ENCODE results near the gene HOATZ. TPM values are rescaled to one million over a fixed set of nuclear protein-coding genes. Genes with fewer than 3 reads are reported as not detected.

The HOATZ gene
- total and polyA plus RNA-seq, 8 donors, result 0.18 TPM; not detected in 7

DNA sequence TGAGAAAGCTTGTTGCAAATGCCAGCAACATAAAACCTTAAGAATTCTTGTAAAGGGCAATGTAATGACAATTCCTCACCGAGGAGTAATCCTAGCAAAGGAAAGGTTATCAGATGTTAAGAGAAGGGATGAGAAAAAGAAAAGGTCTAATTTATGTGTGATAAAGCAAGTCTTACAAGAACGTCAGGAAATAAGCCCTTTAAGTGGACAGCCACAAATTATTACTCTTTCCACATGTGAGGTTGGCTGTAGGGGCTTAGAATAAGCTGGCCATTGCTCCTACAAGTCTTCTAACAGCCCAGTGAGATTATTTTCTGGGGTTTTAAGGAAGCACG lies 35.3 kb downstream of the HOATZ start:
- Histone ChIP-seq H3K27ac (no peak overlapping the region), H3K36me3 (peaks cover 0 to 49% (median 9%) of the 10 kb centered on the region in 4 donors), H3K9me3 (no peaks in the 10 kb centered on the region), H3K27me3 (no peaks in the 10 kb centered on the region), H3K4me1 (no peaks in the 10 kb centered on the region), H3K4me3 (no peak overlapping the region)
- DNase-seq, result no peak
- TF ChIP-seq POLR2A (IDR thresholded peaks at IDR 0.05), result no peak
- no peak for TF ChIP-seq EP300 (IDR thresholded peaks at IDR 0.05)
- no peak for TF ChIP-seq POLR2AphosphoS5 (IDR thresholded peaks at IDR 0.05)
- TF ChIP-seq CTCF (IDR thresholded peaks at IDR 0.05), result no peak
- intact Hi-C loops (cut with DNase I; ENCODE audit: low total_unique reads), result no loop called here
- 53 to 69% (median 62%) methylated on average over 3 of the region's 3 CpGs for WGBS, 5 donors

GRCh38 chr11:111550258-111550657 lies 35.7 kb downstream of the HOATZ start:
- H3K9me3 ChIP-seq, result no peaks in the 10 kb centered on the region
- H3K27ac ChIP-seq, result no peak overlapping the region
- H3K4me3 ChIP-seq, result no peak overlapping the region
- TF ChIP-seq POLR2A (IDR thresholded peaks at IDR 0.05) (no peak), POLR2AphosphoS5 (IDR thresholded peaks at IDR 0.05) (no peak), CTCF (IDR thresholded peaks at IDR 0.05) (no peak), EP300 (IDR thresholded peaks at IDR 0.05) (no peak)
- no peaks in the 10 kb centered on the region for H3K27me3 ChIP-seq
- WGBS, 5 donors, result 74 to 90% (median 88%) methylated on average over 2 of the region's 2 CpGs
- H3K4me1 ChIP-seq, result no peaks in the 10 kb centered on the region
- intact Hi-C loops (cut with DNase I; ENCODE audit: low total_unique reads), result no loop called here
- H3K36me3 ChIP-seq, result peaks cover 0 to 50% (median 9%) of the 10 kb centered on the region in 4 donors
- DNase-seq, result no peak

DNA sequence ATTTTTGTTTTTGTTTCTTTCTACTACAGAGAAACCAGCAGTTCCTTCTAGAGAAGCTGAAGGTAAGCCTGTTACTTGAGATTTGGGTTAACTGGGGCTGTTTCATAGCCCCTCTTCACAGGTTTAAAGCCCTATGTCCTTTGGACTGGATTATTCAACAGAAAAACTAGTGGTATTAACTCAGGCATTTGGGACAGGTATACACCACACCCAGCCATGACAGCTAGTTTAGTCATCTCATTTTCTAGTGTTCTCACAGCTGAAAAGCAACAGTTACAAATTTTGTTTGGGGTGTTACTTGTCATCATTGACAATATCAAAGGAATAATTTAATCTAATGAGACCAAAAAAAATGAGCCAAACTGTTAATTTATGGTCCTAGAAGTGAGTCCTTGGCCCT lies 40.0 kb downstream of the HOATZ start:
- peaks cover 0 to 5% (median 0%) of the 10 kb centered on the region in 4 donors for H3K4me1 ChIP-seq
- no peak for DNase-seq
- peaks cover 0 to 7% (median 0%) of the 10 kb centered on the region in 4 donors for H3K9me3 ChIP-seq
- no peak overlapping the region for H3K4me3 ChIP-seq
- intact Hi-C loops (cut with DNase I; ENCODE audit: low total_unique reads), result no loop called here
- no peaks in the 10 kb centered on the region for H3K27me3 ChIP-seq
- no peak overlapping the region for H3K27ac ChIP-seq
- H3K36me3 ChIP-seq, result peaks cover 0 to 31% (median under 1%) of the 10 kb centered on the region in 4 donors
- TF ChIP-seq POLR2AphosphoS5 (IDR thresholded peaks at IDR 0.05) (no peak), EP300 (IDR thresholded peaks at IDR 0.05) (no peak), POLR2A (IDR thresholded peaks at IDR 0.05) (no peak), CTCF (IDR thresholded peaks at IDR 0.05) (no peak)

GRCh38 chr11:111555255-111555654 lies 40.7 kb downstream of the HOATZ start:
- intact Hi-C loops (cut with DNase I; ENCODE audit: low total_unique reads), result no loop called here
- Histone ChIP-seq H3K4me3 (no peak overlapping the region), H3K36me3 (peaks cover 0 to 38% (median 3%) of the 10 kb centered on the region in 4 donors), H3K27me3 (no peaks in the 10 kb centered on the region), H3K9me3 (peaks cover 0 to 7% (median 0%) of the 10 kb centered on the region in 4 donors), H3K4me1 (peaks cover 0 to 5% (median 0%) of the 10 kb centered on the region in 4 donors), H3K27ac (no peak overlapping the region)
- no peak for TF ChIP-seq EP300 (IDR thresholded peaks at IDR 0.05)
- TF ChIP-seq CTCF (IDR thresholded peaks at IDR 0.05), result no peak
- no peak for TF ChIP-seq POLR2AphosphoS5 (IDR thresholded peaks at IDR 0.05)
- no peak for TF ChIP-seq POLR2A (IDR thresholded peaks at IDR 0.05)
- no peak for DNase-seq
